Keratinocyte (primary cell): Measurements from ENCODE around the gene CEACAM8.
A peak's percentile ranks its signal among the peaks of the same experiment; 100 is the strongest.

ENCODE experiments used
- EZH2 ChIP-seq: IDR thresholded peaks from one replicate; pipeline ENCODE4 v1.6.1; 2012; ENCODE audit warnings: inconsistent platforms, mild to moderate bottlenecking, low read length, moderate library complexity
- TF ChIP-seq, protein P1 (sequence below), 3 experiments: IDR thresholded peaks in 1 of 3; conservative IDR thresholded peaks in 1 of 3; optimal IDR thresholded peaks in 1 of 3; 2 replicates in 2 of 3; 3 replicates in 1 of 3; pipeline versions ENCODE3 to v1.5.1; 2011; ENCODE audit warnings: low read length in 3 of 3, mild to moderate bottlenecking in 3 of 3, moderate library complexity in 2 of 3, control low read depth in 1 of 3, inconsistent platforms in 1 of 3; ENCODE audit not compliant: insufficient read depth in 2 of 3; ENCODE audit errors: extremely low read depth in 1 of 3

DNA sequence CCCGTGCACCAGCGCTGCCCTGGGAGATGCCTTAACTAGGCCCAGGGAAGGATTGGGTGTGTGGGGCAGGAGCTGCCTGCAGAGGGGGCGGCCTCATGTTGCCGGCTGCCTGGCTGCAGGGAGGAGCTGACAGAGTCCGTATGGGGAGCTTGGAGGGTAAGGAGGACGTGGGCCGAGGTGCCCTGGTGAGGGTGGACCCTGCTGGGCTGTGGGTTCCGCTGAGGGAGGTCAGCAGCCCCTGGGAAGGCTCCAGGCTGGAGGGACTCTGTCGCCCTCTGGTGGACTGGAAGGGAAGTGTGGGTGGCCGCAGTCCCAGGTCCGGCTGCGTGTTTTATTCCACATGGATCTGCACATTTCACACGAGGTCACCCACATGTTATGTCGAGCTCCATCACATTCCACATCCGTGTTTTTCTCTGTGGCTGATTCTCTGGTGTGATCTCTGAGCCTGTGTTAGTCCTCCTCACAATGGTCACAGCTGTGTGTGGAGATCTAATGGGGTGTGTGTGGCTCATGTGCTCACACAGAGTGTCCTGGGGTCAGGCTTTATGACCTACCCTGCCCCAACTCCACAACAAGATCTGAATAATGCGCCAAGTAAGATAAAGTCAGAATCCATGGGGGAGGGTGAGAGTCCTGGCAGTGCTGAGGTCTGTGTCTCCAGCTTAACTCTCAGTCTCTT, 1.8 kb upstream of the CEACAM8 start:
- TF ChIP-seq, protein P1, sequence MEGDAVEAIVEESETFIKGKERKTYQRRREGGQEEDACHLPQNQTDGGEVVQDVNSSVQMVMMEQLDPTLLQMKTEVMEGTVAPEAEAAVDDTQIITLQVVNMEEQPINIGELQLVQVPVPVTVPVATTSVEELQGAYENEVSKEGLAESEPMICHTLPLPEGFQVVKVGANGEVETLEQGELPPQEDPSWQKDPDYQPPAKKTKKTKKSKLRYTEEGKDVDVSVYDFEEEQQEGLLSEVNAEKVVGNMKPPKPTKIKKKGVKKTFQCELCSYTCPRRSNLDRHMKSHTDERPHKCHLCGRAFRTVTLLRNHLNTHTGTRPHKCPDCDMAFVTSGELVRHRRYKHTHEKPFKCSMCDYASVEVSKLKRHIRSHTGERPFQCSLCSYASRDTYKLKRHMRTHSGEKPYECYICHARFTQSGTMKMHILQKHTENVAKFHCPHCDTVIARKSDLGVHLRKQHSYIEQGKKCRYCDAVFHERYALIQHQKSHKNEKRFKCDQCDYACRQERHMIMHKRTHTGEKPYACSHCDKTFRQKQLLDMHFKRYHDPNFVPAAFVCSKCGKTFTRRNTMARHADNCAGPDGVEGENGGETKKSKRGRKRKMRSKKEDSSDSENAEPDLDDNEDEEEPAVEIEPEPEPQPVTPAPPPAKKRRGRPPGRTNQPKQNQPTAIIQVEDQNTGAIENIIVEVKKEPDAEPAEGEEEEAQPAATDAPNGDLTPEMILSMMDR (optimal IDR thresholded peaks at IDR 0.05 in 1 of 3, IDR thresholded peaks at IDR 0.05 in 1 of 3, conservative IDR thresholded peaks at IDR 0.05 in 1 of 3; ENCODE audit: extremely low read depth in 1 of 3, insufficient read depth in 2 of 3, low read length in 3 of 3), result peak; percentile 92 to 98 (median 92)
- no peak for TF ChIP-seq EZH2
